ENCODE measurements around the gene GNAT3.

- TF ChIP-seq POLR2A (IDR thresholded peaks at IDR 0.05) (no peak), CTCF (IDR thresholded peaks at IDR 0.05) (no peak)
Observed at GRCh38 chr7:80458822-80459725, 52.8 kb downstream of the GNAT3 start.

All from Peyer's patch (tissue), 4 donors.